Psoas muscle (tissue), 8 donors: ENCODE results near the gene PCGF3. TPM values are rescaled to one million over a fixed set of nuclear protein-coding genes. Genes with fewer than 3 reads are reported as not detected.

Source experiments
- ATAC-seq, 4 donors: fragments of 200-7000 bp; cut with Tn5 transposase; one replicate each; pipeline ENCODE4 v1.9.1; 2020; ENCODE audit warnings: moderate library complexity in 3 of 4, mild to moderate bottlenecking in 2 of 4
- DNase-seq, 2 donors: peaks; one replicate each; pipeline ENCODE4 v3.0.0-alpha.2; 2020
- H3K27ac ChIP-seq: fragments of 200-600 bp; one replicate; pipeline ENCODE4 v1.8.0; 2022
- H3K27me3 ChIP-seq, 3 donors: fragments of 200-600 bp in 1 of 3; one replicate each; pipeline versions ENCODE4 v1.6.1 to v1.8.0; 2013 to 2022; ENCODE audit warnings: low read length in 2 of 3, mild to moderate bottlenecking in 2 of 3, moderate library complexity in 1 of 3; ENCODE audit not compliant: insufficient read depth in 3 of 3
- H3K36me3 ChIP-seq, 2 donors: fragments of 200-600 bp in 1 of 2; one replicate each; pipeline versions ENCODE4 v1.6.1 to v1.8.0; 2013 to 2022; ENCODE audit warnings: low read depth in 1 of 2, mild to moderate bottlenecking in 1 of 2, moderate library complexity in 1 of 2; ENCODE audit not compliant: insufficient read depth in 1 of 2
- H3K4me1 ChIP-seq: fragments of 200-600 bp; one replicate; pipeline ENCODE4 v1.8.0; 2022
- H3K4me3 ChIP-seq: fragments of 200-600 bp; one replicate; pipeline ENCODE4 v1.8.0; 2022; ENCODE audit warnings: mild to moderate bottlenecking
- H3K9me3 ChIP-seq: fragments of 200-600 bp; one replicate; pipeline ENCODE4 v1.8.0; 2022
- WGBS, 3 donors: extraction: QIAGEN DNeasy Blood & Tissue Kit; methylation state at CpG; one replicate each; pipeline versions ENCODE4 v1.1.6 to v1.1.7; 2013; 5-methylcytosine and 5-hydroxymethylcytosine counted together
- intact Hi-C, 2 donors: fragments of 100-400 bp; cut with DNase I; formaldehyde crosslinking; loops; one replicate each; pipeline versions ENCODE4 v1.11.0 to v1.14.2; 2022
- polyA plus RNA-seq, 3 donors: library from polyadenylated mRNA; stranded (reverse); fragments of 200-250 nt; gene quantifications; one replicate each; pipeline ENCODE4 v1.2.3, GENCODE V29; 2013
- total RNA-seq, 4 donors: library from RNA; stranded (reverse); fragmentation: NEBNext Ultra II Directional in 2 of 4; extraction: Animal tissue kit (Norgen Biotek cat#: 25700) in 2 of 4; gene quantifications; one replicate each; pipeline versions ENCODE4 v1.2.1 to v1.2.4, GENCODE V29; 2021 to 2023
- TF ChIP-seq, protein P1 (sequence below): fragments of 200-600 bp; IDR thresholded peaks from one replicate; pipeline ENCODE4 v1.8.0; 2022; ENCODE audit warnings: antibody characterized with exemption
- donor health status: healthy with polysubstance abuse.
- donor health status: DM: no; HTN: no; CAD: no; lungs with moderate emphysema.
- donor health status: Bipolar disorder and iron deficiency.
- donor health status: healthy.
- donor health status: DM: yes; HTN: yes; CAD: no.
- donor health status: DM: no; HTN: no; CAD: no.
- donor health status: DM: no; HTN: no; CAD: no.
- donor health status: DM: yes; HTN: yes; CAD: no.

PCGF3 gene
- total and polyA plus RNA-seq, 7 donors, result 10.9 to 19.2 (median 15.1) TPM

DNA sequence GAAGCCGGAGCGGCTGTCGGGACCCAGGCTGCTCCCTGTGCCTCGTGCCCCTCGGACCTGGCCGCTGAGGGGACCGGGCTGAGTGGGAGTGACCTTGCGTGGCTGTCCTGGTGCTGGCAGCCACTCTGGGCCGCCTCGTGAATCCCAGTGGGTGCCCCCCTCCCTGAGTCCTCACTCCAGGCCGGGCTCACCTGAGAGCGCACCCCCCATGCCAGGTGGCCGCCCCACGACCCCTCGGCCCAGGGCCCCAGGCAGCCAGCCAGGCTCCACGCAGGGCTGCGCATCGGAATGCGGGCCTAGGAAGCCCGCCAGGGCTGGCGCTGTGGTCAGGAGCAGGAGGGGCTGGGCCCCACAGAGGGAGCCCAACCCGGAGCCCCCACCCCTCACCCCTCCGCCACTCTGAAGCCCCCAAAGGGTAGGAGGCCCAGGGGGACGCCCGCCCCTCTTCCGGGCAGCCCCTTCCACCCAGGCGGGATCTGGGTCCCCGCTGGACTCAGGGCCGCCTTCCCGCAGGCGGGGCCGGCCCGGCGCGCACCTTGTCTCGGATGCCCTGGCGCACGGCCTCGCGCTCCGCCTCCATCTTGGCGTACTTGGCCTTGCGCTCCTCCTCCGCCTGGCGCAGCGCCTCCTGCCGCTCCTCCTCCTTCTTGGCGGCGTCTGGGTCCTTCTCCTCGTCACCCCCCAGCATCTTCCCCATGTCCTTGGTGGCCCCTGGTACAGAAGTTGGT lies 86.4 kb downstream of the PCGF3 start:
- WGBS, 3 donors, result 7 to 9% (median 7%) methylated on average over 16 to 50 of the region's 50 CpGs
- peak overlapping the region; percentile 30 for H3K4me3 ChIP-seq

DNA sequence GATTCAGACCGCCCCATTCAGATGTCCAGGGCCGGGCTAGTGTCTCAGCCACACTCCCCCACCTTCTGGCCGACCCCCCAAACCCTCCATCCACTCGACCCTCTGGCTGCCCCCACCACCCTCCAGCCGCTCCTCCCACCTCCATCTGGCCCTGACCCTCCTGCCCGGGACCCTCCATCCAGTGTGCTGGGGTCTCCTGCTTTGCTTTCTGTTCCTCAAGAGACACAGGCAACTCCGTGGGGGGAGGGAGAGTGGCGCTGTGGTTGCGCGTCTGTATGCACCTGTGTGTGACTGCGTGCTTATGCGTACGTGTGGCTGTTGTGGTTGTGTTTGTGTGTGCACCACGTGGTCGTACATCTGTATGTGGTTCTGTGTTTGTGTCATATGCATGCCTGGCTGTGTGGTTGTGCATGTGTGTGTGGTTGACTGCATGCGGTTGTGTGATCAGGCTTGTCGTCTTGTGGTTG lies 87.0 kb downstream of the PCGF3 start:
- H3K4me3 ChIP-seq, result no peak overlapping the region
- H3K27me3 ChIP-seq, result peaks cover 0 to 65% (median 35%) of the 10 kb centered on the region in 3 donors
- intact Hi-C loops, result no loop called here
- no peaks in the 10 kb centered on the region for H3K4me1 ChIP-seq
- no peak for DNase-seq
- no peaks in the 10 kb centered on the region for H3K36me3 ChIP-seq
- TF ChIP-seq, protein P1, sequence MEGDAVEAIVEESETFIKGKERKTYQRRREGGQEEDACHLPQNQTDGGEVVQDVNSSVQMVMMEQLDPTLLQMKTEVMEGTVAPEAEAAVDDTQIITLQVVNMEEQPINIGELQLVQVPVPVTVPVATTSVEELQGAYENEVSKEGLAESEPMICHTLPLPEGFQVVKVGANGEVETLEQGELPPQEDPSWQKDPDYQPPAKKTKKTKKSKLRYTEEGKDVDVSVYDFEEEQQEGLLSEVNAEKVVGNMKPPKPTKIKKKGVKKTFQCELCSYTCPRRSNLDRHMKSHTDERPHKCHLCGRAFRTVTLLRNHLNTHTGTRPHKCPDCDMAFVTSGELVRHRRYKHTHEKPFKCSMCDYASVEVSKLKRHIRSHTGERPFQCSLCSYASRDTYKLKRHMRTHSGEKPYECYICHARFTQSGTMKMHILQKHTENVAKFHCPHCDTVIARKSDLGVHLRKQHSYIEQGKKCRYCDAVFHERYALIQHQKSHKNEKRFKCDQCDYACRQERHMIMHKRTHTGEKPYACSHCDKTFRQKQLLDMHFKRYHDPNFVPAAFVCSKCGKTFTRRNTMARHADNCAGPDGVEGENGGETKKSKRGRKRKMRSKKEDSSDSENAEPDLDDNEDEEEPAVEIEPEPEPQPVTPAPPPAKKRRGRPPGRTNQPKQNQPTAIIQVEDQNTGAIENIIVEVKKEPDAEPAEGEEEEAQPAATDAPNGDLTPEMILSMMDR, result no peak
- ATAC-seq, result no peak
- no peak overlapping the region for H3K27ac ChIP-seq
- H3K9me3 ChIP-seq, result no peaks in the 10 kb centered on the region
- WGBS, 3 donors, result 46 to 58% (median 46%) methylated on average over 17 of the region's 17 CpGs

More for the DNA sequence above, 86.4 kb downstream of the PCGF3 start:
- TF ChIP-seq, protein P1, result no peak
- Histone ChIP-seq H3K36me3 (no peaks in the 10 kb centered on the region), H3K9me3 (no peaks in the 10 kb centered on the region), H3K27me3 (peaks cover 0 to 65% (median 36%) of the 10 kb centered on the region in 3 donors), H3K27ac (no peak overlapping the region), H3K4me1 (no peaks in the 10 kb centered on the region)
- DNase-seq (no peak), ATAC-seq (no peak)
- intact Hi-C loops, result no loop called here

DNA sequence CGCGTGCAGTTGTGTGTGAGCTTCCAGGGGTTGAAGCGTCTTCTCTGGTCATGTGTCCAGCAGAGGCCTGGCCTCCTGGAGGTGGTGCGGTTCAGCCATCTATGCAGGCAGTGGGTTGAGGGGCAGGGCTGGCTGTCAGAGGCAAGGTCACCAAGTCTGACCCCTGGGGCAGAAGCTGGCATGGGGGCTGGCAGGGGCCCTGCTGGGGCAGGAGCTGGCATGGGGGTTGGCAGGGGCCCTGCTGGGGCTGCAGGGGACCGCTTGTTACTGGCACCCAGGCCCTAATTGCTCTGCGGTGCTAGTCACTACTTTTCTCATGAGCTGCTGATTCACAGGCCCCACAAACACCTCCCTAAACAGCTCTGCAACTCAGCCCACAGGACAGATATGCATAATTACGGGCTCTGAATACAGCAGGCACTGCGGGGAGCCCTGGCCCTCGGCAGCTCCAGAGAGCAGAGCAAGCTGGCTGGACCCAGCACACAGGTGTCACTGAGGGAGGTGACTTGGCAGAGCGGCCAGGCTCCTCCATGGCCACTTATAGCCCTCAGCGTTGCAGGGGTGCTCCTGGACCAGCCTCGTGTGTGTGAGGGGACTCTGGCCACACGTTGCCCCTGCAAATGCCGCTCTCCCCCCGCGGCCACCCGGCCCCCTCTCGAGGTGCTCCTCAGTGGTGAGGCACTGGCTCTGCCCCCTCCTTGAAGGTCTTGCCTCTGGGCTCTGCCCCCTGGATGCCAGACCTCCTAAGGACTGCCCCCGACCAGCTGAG lies 87.6 kb downstream of the PCGF3 start:
- ATAC-seq, result no peak

DNA sequence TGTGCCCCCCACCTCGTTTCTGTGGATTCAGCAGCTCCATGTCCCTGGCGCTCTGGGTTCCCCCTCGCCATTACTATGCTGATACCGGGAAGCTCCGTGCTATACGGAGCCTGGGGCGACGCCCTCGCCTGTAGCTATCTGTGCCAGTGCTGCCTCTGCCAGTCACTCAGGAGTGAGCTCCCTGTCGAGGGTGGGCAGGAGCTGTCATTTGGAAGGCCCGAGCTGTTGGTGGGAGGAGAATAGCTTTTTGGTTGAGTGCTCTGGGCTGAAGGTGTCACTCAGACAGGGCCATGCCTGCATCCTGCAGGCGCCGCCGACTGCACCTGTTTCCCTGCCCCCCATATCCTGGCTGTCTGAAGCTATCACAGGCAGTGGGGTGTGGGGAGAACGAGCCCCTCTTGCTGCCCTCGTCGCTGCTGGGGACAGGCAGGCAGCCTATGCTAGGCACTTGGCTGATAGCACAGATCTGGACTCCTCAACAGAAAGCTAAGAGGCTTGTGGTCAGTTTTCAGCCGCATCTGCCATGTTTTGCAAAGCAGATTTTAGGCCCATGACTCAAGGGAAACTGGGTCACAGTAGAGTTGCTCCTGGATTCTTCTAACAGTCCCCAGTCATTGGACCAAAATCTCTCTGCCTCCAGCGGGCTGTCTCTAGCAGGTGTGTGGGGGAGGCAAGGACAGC lies 88.4 kb downstream of the PCGF3 start:
- no peak overlapping the region for H3K4me3 ChIP-seq
- no peaks in the 10 kb centered on the region for H3K4me1 ChIP-seq
- TF ChIP-seq, protein P1, result no peak
- intact Hi-C loops, result no loop called here
- no peaks in the 10 kb centered on the region for H3K36me3 ChIP-seq
- peaks cover 0 to 59% (median 33%) of the 10 kb centered on the region in 3 donors for H3K27me3 ChIP-seq
- H3K27ac ChIP-seq, result no peak overlapping the region
- H3K9me3 ChIP-seq, result no peaks in the 10 kb centered on the region
- WGBS, 3 donors, result 33 to 53% (median 41%) methylated on average over 19 of the region's 19 CpGs
- DNase-seq (no peak), ATAC-seq (no peak)

More for the DNA sequence above, 87.6 kb downstream of the PCGF3 start:
- intact Hi-C loops, result no loop called here
- 47 to 59% (median 51%) methylated on average over 19 of the region's 19 CpGs for WGBS, 3 donors
- no peak for DNase-seq
- Histone ChIP-seq H3K9me3 (no peaks in the 10 kb centered on the region), H3K4me3 (no peak overlapping the region), H3K27ac (no peak overlapping the region), H3K36me3 (no peaks in the 10 kb centered on the region), H3K27me3 (peaks cover 0 to 61% (median 33%) of the 10 kb centered on the region in 3 donors), H3K4me1 (no peaks in the 10 kb centered on the region)
- TF ChIP-seq, protein P1, result no peak
